ENCODE results near the gene PRAMEF1. TPM values are rescaled to one million over a fixed set of nuclear protein-coding genes. Genes with fewer than 3 reads are reported as not detected.
"Not testable (repeated sequence)": the region's sequence is repeated elsewhere in the genome, so short reads cannot be mapped to it uniquely, and the experiment has no call there.

PRAMEF1 gene, protein sequence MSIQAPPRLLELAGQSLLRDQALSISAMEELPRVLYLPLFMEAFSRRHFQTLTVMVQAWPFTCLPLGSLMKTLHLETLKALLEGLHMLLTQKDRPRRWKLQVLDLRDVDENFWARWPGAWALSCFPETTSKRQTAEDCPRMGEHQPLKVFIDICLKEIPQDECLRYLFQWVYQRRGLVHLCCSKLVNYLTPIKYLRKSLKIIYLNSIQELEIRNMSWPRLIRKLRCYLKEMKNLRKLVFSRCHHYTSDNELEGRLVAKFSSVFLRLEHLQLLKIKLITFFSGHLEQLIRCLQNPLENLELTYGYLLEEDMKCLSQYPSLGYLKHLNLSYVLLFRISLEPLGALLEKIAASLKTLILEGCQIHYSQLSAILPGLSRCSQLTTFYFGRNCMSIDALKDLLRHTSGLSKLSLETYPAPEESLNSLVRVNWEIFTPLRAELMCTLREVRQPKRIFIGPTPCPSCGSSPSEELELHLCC
- not detected for total RNA-seq
- long read RNA-seq: 0 reads

DNA sequence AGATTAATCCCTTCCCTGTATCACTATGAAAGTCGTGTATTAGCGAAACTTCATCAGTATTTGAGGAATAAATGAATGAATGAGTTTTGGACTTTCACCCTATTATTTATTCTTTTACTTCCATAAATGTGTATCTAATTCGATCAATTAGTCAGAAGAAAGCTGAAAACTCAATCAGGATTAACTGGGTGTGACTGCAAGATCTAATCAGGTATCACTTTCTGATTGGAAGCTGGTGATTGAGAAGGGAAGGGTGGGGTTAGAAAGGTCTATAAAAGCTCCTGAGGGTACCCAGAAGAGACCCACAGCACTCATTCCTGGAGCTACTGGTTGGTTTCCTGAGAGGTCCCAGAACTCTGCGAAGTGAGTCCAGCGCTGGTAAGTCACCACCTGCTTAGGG is at the start of gene PRAMEF1:
Gene PRAMEF1 (plus strand): TSS at position 301 of the 400 bp plus-strand sequence. CDS start 1,831 bp downstream, outside the sequence.
- DNase-seq (ENCODE audit: low spot score); intact Hi-C loops (cut with DNase I): not testable (repeated sequence)

DNA sequence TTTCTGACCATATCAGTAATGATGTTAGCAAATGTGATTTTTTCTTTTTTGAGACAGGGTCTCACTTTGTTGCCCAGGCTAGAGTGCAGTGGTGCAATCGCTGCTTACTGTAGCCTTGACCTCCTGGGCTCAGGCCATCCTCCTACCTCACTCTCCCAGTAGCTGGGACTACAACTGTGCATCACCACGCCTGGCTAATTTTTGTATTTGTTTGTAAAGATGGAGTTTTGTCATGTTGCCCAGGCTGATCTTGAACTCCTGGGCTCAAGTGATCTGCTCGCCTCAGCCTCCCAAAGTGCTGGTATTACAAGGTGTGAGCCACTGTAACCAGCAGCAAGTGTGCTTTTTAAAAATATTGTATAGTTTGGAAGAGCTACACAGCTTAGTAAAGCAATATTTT is 49.3 kb upstream of the PRAMEF1 start:
- no peak for DNase-seq (ENCODE audit: low spot score)
- intact Hi-C loops (cut with DNase I): no loop called here

DNA sequence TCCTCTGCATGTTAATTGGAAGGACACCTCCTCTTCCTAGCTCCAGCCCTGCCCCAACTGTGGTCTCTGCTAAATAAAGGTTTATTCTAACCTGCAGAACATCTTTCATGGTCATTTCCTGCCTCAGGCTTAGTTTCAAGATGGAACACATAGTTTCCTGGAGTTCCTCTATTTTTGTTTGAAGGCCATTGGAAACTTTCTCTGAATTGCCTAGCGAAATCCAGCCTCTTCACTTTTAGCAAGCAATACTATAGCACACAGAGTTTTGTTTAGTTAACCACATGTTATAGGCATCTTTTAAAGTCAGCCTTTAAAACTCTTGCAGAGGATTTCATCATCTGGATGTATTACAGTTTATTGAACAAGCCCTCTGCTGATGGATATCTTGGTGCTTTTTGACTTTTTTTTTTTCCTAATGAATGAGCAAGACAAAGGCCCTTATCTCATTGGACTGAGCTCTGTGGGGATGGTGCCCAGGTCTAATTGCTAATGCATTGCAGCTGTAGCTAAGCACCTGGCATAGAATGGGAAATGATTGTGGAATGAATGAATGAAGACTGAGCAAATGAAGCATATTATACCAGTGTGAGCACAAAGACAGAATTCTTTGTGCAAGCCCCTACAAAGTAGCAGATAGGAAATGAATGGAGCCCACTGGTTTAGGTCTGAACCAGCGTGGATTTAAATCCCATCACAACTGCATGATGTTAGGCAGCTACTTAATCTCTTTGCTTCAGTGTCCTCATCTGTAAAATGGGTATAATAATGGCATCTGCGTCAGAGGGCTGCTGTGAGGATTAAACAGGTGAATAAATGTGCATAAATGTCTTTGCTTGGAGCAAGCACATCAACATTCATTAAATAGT is 45.8 kb upstream of the PRAMEF1 start:
- DNase-seq (ENCODE audit: low spot score): no peak
- intact Hi-C loops (cut with DNase I): no loop called here

DNA sequence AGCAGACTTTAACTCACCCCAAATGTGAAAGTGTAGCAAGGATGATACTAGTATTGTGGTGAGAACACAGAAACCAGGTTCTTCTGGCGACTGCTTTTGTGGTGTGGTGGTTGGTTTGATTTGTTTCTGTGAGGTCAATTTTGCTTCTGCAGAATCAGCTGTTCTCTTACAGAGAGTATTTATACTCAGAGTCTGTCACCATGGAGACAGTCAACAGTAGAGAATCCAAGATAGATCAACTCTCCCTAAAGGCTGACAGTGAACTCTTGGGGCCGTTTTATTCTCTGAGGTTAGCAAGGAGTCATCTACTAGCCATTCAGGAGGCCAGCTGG is 45.2 kb upstream of the PRAMEF1 start, which contains the start of gene CFAP107:
Gene CFAP107 (plus strand): TSS at position 209 of the 332 bp plus-strand sequence. CDS start 231 bp downstream, outside the sequence.
- no peak for DNase-seq (ENCODE audit: low spot score)
- intact Hi-C loops (cut with DNase I): no loop called here

DNA sequence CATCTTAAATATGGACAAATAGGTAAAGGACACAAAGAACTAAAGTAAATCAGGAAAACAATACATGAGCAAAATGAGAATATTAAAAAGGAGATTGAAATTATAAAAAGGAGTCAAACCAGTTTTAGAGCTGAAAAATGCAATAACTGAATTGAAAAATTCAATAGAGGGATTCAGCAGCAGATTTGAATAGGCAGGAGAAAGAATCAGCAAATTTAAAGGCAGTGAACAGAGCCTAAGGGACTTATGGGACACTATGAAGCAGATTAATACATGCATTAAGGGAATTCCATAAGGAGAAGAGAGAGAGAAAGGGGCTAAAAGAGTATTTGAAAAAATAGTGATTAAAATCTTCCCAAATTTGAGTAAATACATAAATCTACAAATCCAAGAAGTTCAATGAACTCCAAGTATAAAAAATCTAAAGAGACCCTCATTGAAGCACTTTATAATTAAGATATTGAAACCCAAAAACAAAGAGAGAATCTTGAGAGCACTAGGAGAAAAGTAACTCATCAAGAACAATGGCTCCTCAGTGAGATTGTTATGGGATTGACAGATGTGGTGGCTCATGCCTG is 42.3 kb upstream of the PRAMEF1 start:
- intact Hi-C loops (cut with DNase I): no loop called here
- DNase-seq (ENCODE audit: low spot score): no peak

DNA sequence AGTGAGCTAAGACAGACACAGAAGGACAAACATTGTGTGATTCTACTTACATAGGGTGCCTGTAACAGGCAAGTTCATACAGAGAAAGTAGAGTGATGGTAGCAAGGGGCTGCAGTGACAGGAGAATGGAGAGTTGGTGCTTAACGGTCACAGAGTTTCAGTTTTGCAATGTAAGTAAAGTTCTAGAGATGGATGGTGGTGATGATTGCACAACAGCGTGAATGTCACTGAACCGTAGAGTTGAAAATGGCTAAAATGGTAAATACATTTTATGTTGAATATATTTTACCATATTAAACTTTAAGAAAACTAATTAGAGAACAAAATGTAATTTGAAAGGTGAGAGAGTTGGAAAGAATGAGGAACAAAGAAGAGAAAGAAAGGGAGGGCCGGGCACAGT is 36.5 kb upstream of the PRAMEF1 start:
- DNase-seq (ENCODE audit: low spot score): no peak
- intact Hi-C loops (cut with DNase I): no loop called here

DNA sequence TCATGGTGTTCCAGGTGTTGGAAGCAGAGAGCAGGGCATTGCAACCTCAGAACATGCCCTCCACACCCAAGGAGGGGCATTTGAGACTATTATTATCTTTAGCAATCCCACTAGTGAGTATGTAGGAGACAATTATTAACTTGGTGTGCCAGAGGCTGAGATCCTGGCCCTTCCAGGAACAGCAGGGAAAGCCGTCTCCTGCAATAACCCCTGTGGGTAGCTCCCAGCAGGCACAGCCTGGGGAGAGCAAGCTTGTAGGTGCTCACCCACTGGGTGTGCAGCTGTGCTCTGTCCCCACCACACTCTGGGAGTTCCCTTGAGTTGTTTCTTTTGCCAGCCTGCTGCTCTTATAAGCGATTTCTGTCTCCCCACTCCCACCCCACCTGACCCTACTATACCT is 34.9 kb upstream of the PRAMEF1 start:
- intact Hi-C loops (cut with DNase I): no loop called here
- DNase-seq (ENCODE audit: low spot score): no peak

DNA sequence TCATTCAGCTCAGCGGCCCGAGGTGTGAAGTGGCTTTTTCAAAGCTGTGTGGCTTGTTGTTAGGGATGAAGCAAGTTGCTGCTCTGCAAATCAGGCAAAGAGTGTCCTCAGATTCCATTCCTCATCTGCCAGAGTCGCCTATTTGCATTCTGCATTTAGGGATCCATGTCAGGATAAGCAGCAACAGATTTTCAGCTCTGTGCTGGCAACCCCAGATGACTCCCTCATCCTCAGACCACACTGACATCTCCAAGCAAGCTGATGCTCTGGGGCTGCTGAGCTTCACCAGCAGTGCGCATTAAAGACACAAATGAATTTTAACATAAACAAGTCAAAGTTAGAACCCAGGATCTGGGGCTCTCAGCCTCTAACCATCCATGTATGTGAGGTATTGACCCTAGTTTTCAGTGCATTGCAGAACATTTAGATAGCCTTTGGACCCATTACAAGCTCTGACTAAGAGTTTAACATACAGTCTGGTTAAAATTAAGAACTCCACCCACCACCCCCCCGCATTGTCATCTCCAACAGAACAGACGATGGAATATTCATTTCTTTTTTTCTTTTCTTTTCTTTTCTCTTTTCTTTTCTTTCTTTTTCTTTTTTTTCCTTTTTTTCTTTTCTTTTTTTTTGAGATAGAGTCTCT is 34.3 kb upstream of the PRAMEF1 start:
- DNase-seq (ENCODE audit: low spot score): no peak
- intact Hi-C loops (cut with DNase I): no loop called here

DNA sequence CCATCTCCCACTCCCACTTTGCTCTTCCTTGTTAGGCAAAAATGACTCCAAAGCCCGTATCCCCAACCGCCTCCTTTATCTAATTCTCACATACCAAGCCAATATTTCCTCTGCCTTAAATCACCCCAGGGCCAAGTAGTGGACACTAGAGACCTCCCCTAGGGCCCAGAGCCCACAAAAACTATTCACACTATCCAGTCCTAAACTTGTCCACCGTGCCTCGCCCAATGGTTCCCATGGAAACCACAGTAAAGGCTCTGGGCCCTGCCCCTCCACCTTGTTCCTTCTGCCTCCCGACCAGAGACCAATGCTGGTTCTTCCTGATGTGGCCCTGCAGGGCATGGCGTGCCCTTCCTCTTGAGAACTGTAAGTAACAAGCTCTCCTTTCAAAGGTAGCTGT is 33.4 kb upstream of the PRAMEF1 start:
- DNase-seq (ENCODE audit: low spot score): no peak
- intact Hi-C loops (cut with DNase I): no loop called here

DNA sequence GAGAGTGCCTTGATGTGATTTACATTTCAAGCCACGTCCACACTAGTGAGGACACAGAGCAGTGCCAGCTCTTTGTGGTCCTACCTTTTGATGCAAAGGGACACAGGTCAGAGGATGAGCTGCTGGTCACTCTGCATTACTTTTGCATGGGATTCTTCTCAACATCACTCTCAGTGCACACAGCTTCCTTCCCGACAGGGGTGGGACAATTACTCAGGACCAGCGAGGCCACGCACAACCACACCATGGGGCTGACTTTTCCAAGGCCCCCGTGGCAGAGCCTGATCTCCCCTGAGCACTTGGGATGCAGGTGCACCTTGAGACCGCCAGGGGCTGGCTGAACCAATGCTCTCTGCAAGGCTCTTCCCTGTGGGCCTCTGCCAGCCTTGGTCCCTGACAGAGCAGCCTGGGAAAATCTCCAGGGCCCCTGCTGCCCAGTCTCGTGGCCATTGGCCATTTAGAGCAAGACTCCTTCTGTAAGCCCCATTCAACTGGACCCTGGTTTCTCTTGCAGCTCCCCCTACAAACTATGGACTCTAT is 30.9 kb upstream of the PRAMEF1 start:
- intact Hi-C loops (cut with DNase I): no loop called here
- DNase-seq (ENCODE audit: low spot score): no peak

DNA sequence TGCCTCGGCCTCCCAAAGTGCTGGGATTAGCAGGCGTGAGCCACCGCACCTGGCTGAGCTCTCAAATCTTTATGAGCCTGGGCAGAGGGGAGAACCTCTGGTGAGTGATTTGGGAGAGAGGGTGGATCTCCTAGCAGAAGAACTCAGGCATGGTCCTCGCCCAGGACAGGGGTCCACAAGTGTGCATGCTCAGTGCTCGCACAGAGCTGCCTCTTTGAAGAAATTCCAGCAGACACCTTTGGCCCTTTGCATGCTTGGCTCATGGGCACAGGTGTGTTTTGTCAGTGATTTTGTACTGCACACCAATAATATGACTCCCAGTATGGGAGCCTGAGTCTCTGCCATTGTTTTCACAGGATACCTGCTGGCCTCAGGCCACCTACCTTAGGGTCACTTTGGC is 29.4 kb upstream of the PRAMEF1 start:
- intact Hi-C loops (cut with DNase I): no loop called here
- DNase-seq (ENCODE audit: low spot score): no peak

DNA sequence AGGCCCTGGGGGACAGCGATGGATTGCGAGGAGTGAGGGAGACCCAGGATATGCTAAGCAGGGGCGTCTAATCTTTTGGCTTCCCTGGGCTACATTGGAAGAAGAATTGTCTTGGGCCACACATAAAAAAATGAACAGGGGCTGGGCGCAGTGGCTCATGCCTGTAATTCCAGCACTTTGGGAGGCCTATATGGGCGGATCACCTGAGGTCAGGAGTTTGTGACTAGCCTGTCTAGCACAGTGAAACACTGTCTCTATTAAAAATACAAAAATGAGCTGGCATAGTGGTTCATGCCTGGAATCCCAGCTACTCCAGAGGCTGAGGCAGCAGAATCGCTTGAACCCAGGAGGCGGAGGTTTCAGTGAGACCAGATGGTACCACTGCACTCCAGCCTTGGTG is 28.4 kb upstream of the PRAMEF1 start:
- intact Hi-C loops (cut with DNase I): no loop called here

DNA sequence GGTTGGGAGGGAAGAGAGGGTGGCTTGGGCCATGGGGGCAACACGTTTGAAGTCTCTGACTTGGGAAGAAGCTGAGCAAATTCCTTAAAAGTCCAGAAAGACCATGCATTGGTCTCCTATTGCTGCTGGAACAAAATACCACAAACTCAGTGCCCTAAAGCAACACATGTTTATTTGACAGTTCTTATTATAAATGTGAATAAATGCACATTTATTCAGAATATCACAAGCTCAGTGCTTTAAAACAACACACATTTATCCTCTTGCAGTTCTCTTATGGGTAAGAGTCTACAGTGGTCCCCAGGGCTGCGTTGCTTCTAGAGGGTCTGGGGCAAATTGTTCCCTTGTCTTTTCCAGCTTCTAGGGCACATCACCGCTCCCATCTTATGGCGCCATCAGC is 27.7 kb upstream of the PRAMEF1 start:
- intact Hi-C loops (cut with DNase I): no loop called here
- DNase-seq (ENCODE audit: low spot score): no peak

More for the DNA sequence above, 28.4 kb upstream of the PRAMEF1 start:
- no peak for DNase-seq (ENCODE audit: low spot score)

DNA sequence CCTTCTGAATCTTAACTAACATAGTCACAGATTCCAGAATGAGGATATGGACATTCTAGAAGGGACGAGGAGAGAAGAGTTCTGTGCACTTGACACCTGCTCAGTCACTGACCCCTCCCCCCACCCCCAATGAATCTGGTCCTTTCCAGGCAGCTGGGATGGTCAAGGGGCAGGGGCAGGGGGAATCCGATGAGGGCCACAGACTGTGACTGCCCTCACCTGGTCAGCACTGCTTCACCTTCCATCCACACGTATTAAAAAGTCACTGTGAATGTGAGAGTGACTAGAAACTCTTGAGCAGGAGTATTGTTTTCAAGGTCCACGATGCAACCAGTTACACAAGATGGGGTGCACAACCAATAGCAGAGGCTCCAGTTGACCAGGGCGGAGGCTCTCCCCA is 27.2 kb upstream of the PRAMEF1 start:
- DNase-seq (ENCODE audit: low spot score): no peak
- intact Hi-C loops (cut with DNase I): no loop called here

DNA sequence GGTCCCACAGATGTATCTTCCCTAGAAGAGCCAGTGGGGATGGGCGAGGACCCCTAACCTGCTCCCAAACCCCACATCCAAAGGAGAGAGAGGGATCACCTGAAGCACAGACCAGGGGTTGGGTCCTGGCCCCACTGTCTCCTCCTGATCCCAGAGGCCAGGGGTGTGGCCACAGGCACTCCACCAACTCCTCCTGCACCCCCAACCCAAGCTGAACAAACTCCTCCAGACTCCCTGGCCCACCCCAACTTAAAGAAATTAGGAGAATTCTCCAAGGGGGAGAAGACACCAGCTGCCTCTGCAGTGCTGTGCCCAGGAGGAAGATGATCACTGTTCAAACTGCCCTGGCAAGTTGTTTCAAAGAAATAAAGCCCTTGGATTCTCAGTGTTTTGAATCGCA is 22.2 kb upstream of the PRAMEF1 start:
- intact Hi-C loops (cut with DNase I): no loop called here
- no peak for DNase-seq (ENCODE audit: low spot score)

DNA sequence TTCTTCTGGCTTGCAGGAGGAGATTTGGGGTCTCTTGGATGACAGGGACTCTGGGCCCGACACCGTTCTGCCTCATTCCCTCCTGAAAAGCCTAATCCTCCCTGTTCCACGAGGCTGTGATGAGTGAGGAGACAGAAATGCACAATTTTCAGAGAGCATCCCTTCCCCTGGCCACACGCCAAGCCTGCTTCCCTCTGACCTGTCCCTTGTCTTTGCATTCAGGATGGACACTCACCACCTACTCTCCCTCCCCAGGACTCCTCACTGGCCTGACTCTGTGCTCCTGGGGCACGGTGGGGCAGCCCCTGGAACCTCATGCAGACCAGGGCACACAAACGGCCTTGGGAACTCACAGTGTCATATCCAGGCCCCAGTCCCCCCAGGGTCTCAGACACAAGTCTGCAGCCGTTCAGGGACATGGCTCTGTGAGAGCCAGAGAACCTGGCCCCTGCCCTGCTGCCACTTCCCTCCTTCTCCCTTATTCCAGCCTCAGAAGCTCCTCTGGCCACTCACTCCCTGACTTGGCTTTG is 21.2 kb upstream of the PRAMEF1 start:
- intact Hi-C loops (cut with DNase I): no loop called here
- DNase-seq (ENCODE audit: low spot score): no peak

DNA sequence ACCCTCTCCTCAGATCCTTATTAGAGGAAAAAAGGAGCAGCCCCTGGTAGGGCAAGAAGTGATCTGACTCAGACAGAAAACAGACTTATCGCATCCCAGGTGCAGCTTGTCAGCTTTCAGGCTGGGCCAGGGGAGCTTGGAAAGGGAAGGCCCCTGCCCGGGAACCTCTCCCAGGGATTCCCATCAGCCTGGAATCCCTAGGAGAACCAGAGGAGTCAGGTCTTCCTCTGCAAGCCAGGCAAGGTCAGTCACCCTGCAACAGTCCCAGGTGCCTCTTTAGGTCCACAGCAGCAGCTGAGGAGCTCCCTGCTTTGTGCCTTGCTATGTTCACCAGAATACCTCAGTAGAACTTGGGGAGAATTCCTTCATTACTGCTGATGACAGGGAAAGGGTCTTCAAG is 20.6 kb upstream of the PRAMEF1 start:
- DNase-seq (ENCODE audit: low spot score): no peak
- intact Hi-C loops (cut with DNase I): no loop called here

DNA sequence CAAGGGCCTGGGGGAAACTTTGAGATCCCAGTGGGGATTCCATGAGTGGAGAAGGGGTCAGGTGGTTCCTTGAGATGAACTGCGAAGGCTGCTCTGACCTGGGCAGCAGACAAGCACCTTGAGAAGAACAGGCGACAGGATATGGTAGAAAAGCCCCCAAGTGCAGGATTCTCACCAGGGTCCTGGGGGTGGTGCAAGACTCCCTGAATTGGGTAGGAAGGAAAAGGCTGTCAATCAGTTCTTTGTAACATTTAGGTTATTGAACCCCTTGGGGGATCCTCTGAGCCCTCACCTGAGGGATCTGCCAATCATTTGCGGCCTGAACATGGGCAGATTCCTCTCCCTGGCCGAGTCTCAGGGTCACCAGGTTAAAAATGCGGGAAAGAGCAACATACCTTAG is 20.0 kb upstream of the PRAMEF1 start:
- intact Hi-C loops (cut with DNase I): no loop called here

DNA sequence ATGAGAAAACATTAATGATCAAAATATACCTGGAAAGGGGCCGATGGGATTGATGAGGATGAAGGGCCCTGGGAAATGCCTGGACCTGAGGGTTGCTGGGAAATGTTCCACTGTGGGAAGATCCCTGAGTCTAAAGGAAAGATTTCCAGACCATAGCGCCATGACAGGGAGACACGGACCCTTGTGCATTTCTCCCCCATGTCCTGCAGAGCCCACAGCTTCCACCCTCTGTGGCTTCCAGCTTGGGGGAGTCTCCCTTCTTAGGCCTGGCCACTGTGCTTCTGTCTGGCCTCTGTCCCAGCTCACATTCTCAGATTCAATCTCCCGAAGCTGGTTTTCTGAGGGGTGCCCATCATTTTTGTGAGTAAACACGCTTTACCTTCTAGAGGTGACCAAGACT is 18.7 kb upstream of the PRAMEF1 start:
- no peak for DNase-seq (ENCODE audit: low spot score)
- intact Hi-C loops (cut with DNase I): no loop called here

More for the DNA sequence above, 20.0 kb upstream of the PRAMEF1 start:
- DNase-seq (ENCODE audit: low spot score): no peak
